Gastrocnemius medialis (tissue), 4 donors: ENCODE results near the gene SMC1A.

ENCODE experiments used
- POLR2A ChIP-seq, 2 donors: fragments of 450-650 bp; IDR thresholded peaks; one replicate each; pipeline ENCODE4 v1.6.1; 2017; ENCODE audit warnings: antibody characterized with exemption in 2 of 2, mild to moderate bottlenecking in 2 of 2, moderate library complexity in 2 of 2
- TF ChIP-seq, protein P1 (sequence below), 5 experiments: fragments of 450-650 bp in 3 of 5; fragments of 200-600 bp in 2 of 5; sonication (generic) in 2 of 5; IDR thresholded peaks in 4 of 5; conservative IDR thresholded peaks in 1 of 5; 1 replicate in 4 of 5; 2 replicates in 1 of 5; pipeline ENCODE4 v1.5.1; 2016 to 2019; ENCODE audit warnings: antibody characterized with exemption in 5 of 5, mild to moderate bottlenecking in 3 of 5, moderate library complexity in 3 of 5

DNA sequence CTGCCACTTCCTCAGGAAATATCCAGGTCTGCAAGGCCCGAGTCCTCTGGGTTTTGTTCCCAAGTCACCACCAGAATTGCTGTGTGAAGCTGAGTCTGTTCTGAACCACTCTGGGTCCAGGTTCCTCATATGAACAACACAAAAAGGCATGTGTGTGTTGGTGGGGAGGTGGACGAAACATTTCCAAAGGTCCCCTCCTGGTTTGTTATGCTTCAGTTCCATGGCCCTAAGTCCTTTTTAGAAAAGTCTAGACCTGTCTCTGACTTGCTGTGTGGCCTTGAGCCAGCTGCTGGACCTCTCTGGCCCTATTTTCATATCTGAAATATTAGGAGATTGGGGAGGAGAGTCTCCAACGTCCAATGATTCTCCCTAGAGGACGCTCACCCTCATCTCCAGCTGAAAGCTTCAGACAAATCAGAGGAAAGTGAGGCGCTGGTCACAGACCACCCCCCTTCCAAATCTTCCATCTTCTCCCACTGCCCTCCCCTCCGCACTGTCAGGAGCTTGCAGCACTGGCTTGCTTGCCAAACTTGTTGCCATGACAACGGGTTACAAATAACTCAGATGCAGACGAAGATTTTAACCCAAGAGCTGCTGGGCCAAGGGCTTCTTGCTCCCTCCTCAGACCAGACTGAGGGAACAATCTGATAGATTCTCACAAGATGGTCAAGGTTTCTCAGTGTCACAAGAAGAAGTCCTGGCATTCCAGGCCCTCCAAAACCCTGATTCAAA is 64.5 kb downstream of the SMC1A start:
- TF ChIP-seq POLR2A (IDR thresholded peaks at IDR 0.05) = no peak
- TF ChIP-seq, protein P1, sequence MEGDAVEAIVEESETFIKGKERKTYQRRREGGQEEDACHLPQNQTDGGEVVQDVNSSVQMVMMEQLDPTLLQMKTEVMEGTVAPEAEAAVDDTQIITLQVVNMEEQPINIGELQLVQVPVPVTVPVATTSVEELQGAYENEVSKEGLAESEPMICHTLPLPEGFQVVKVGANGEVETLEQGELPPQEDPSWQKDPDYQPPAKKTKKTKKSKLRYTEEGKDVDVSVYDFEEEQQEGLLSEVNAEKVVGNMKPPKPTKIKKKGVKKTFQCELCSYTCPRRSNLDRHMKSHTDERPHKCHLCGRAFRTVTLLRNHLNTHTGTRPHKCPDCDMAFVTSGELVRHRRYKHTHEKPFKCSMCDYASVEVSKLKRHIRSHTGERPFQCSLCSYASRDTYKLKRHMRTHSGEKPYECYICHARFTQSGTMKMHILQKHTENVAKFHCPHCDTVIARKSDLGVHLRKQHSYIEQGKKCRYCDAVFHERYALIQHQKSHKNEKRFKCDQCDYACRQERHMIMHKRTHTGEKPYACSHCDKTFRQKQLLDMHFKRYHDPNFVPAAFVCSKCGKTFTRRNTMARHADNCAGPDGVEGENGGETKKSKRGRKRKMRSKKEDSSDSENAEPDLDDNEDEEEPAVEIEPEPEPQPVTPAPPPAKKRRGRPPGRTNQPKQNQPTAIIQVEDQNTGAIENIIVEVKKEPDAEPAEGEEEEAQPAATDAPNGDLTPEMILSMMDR (IDR thresholded peaks at IDR 0.05 in 4 of 5, conservative IDR thresholded peaks at IDR 0.05 in 1 of 5) = no peak
